GM21619 (cell line): Measurements from ENCODE around the gene SLC16A8.
"Not testable (repeated sequence)": the region's sequence is repeated elsewhere in the genome, so short reads cannot be mapped to it uniquely, and the experiment has no call there.

Source experiments
- ATAC-seq: cut with Tn5 transposase; IDR thresholded peaks from one replicate; pipeline ENCODE4 v1.9.1; 2021; ENCODE audit not compliant: unreplicated experiment

SLC16A8 gene, protein sequence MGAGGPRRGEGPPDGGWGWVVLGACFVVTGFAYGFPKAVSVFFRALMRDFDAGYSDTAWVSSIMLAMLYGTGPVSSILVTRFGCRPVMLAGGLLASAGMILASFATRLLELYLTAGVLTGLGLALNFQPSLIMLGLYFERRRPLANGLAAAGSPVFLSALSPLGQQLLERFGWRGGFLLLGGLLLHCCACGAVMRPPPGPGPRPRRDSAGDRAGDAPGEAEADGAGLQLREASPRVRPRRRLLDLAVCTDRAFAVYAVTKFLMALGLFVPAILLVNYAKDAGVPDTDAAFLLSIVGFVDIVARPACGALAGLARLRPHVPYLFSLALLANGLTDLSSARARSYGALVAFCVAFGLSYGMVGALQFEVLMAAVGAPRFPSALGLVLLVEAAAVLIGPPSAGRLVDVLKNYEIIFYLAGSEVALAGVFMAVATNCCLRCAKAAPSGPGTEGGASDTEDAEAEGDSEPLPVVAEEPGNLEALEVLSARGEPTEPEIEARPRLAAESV

DNA sequence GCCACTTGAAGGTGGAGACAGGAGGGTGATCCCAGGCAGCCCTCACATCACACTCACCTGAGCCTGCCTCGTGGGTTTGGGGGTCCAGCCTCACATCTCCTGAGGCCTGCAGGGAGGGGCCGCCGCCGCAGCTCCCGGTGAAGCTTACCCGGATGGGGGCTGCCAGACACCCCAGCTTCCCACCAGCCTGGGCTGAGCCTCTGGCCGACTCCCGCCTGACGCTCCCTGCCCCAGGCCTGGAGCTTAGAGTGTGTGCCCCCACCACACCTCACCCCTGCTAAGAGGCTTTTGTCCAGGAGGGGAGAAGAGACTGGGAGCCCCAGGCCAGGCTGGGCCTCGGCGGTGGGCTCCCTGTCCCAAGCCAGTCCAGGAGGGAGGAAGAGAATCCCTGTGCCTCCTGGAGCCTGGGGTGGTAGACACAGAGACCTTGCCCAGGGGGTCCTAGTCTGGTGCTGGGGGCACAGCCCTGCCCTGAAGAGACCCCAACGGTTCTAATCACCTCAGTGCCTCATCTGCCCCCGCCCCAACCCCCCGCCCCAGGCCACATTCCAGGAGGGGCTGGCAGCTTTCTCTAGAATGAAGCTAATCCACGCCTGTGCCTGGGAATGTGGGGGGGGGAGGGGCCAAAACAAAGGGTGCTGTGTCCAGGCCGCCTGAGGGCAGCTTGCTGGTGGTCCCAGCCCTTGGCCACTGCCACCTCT is at the start of gene SLC16A8:
Gene SLC16A8, minus strand, starts transcription at position 254 of the 701 bp plus-strand sequence. CDS start 1,311 bp downstream, outside the sequence.
- no peak for ATAC-seq

DNA sequence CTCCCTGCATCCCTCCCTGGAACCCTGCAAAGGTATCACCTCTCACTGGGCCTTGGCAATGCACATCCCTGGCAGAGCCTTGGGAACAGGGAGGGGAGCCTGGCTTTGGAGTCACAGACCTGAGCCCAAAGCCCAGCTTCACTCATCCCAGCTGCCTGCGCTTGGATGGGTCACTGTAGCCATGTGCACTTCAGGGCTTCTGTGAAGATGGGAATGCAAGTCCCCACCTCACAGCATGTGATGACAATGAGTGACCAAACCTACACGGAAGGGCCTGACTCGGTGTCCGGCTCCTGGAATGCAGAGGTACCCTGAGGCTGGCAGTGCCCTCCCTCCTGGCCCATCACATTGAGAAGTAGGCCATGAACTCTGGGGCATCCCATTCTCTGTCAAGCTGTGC is 49.3 kb upstream of the SLC16A8 start:
- no peak for ATAC-seq

DNA sequence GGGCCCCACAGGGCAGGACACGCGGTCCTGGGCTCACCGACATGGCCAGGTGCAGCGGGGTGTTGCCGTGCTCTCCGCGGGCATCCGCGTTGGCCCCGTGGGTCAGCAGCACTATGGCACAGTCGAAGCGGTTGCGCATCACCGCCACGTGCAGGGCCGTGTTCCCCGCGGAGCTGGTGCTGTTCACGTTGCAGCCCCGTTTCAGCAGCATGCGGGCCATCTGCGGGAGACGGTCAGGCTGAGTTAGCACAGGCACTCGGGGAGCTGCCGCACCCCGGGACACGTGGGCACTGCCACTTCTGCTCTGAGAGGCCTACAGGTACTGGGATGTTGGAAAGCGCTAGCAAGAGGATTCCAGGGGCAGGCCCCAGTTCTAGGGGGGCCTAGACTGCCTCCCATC is 48.8 kb upstream of the SLC16A8 start:
- no peak for ATAC-seq

DNA sequence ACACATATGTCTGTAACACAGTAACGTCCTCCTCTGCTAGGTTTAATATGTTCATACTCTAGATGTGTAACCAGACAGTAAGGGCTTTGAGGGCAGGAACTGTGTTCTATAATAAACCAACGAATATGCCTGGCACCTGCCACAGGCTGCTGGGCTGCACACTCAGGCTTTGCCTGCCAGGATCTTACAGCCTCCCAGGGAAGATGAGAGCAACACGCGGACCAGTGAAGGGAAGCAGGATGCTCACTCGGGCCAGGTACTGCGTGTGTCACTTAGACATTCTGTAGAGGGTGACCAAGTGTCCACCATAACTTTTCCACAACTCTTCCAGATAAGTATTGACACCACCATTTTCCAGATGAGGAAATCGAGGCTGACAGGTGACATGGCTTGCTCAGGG is 48.2 kb upstream of the SLC16A8 start:
- no peak for ATAC-seq

DNA sequence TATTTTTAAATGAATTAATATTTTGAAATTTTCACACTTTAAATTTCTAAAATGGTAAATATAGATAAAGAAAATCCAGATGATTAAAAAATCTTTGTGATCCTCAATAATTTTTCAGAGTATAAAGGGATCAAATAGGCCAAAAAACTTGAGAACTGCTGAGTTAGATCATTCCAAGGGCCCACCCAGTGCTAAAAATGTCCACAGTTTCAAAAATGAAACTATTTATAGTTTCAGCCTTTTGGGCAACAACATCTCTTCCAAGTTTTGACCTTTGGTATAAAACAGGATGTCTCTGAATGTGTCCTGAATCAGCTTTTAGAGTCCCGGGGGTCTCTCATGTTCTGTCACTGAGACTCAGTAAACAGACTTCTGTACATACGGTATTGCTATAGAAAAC is 47.4 kb upstream of the SLC16A8 start:
- ATAC-seq = no peak

DNA sequence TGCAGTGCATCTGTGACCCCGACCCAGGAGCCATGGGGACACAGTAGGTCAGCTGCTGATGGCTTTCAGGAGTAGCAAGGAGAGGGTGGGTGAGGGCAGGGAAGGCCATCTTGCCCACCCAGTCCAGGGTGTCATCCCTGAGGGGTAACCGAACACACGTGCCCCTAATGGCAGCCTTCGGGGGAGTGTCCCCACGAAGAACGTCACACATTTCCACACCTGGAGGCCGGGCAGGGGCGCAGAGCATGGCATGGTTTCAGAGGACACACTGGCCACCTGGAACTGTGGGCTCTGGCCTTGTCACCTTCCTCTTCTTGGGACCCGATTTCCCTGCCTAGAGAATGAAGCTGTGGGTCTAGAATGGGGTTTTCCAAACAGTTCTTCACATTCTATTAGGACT is 45.9 kb upstream of the SLC16A8 start:
- ATAC-seq = no peak

DNA sequence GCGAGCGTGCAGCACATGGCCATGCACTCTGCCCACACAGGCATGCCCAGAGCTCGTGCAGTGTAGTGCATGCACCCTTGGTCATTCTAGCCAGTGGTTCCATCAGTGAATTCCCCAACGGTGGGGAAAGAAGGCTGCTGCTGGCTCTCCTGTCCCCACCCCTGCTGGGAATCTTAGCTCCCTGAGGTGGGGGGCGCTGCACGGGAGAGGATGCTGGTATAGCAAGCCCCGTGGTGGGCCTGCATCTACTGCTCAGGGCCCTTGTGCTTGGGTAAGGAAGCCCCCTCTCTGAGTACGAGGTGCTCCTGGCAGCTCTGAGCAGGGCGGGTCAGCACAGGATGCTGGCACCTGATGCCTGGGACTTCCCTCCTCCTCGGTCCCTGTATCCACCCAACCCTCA is 45.0 kb upstream of the SLC16A8 start:
- no peak for ATAC-seq

DNA sequence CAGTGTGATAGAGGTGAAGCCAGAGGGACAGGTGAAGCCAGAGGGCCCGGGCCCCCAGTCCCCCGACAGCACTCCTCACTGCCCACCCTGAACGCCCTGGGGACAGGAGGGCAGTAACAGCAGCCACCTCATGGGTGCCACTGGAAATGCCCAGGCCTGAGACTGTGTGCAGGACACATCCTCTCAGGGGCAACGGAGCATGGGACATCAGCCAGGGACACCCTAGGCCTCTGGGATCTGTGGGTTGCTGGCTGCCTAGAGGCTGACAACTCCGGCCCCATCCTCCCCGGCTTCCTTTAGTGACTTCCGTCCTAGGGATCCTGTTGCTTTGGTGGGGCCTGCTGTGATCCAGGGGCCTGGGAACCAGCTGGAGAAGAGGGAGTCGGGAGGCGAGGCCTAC is 43.9 kb upstream of the SLC16A8 start:
- no peak for ATAC-seq

DNA sequence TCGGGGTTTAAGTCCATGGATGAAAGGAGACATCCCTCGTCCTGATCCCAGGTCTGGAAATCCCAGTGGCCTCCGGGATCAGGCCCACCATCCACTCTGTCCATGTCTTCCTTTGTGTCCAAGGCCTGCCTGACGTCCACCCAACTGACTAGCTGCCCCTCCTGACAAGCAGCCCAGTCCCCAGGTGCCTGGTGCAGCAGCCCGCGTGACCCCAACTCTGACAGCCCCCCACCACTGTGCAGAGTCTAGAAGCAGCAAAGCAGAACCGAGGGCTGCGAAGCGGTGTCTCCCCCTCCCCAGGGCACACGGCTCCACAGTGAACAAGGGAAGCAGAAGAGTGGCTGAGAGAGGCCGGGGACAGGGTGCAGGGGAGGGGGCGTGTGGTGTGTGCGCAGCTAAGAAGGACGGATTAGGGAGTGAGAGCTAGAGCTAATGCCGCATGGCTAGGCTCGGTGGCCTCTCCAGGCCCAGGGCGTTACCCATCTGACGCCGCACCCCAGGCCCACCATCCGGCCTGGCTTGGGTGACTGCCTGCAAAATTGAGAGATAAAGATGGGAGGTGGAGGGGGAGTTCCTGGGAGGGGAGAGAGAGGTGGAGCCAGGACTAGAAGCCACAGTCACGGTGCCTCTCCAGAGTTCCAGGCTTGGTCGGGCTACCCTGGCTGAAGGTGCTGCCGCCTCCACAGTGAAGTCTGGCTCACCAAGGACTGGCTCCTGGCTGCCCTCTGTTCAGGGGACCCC is 43.1 kb upstream of the SLC16A8 start:
- ATAC-seq = no peak

DNA sequence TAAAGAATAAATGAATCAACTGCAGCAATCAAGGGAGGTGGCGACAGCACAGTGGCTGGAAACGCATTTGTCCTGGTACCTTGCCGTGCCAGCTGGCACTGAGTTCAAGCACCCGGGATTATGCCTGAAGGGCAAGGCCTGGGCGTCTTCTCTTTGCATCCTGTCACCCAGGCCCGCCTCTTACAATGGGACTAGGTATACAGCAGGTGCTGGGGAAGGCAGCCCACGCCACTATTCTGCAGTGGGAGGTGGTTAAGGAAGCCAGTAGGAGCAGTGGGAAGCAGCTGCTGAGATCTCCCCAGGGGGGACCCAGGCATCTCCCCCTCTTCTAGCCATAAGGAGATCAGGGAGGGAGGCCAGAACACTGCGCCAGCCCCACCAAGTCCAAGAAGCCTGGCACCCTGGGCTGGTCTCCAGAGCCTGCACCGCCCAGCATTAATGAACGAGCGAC is 41.8 kb upstream of the SLC16A8 start:
- ATAC-seq = no peak

DNA sequence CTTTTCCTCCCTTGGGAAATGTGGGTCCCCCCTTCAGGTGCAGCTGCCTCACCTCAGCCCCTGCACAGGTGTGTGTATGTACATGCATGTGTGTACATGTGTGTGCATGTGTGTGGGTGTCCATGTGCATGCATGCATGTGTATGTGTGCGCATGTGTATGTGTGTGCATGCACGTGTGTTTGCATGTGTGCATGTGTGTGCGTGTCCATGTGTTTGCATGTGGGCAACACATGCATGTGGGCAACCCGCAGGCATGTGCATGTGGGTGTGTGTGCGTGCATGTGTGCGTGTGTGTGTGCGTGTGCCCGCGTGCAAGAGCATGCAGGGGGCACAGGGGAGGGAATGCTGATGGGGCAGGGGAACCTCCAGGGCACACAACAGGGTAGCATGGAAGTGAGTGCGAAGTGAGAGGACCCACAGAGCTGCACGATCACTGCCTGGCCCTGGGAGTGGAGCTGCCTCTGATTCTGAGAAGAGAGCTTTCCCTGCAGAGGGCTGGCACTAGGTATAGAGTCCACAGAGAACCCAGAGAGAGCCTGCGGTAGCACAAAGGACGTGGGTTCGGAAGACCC is 41.1 kb upstream of the SLC16A8 start:
- ATAC-seq = no peak

DNA sequence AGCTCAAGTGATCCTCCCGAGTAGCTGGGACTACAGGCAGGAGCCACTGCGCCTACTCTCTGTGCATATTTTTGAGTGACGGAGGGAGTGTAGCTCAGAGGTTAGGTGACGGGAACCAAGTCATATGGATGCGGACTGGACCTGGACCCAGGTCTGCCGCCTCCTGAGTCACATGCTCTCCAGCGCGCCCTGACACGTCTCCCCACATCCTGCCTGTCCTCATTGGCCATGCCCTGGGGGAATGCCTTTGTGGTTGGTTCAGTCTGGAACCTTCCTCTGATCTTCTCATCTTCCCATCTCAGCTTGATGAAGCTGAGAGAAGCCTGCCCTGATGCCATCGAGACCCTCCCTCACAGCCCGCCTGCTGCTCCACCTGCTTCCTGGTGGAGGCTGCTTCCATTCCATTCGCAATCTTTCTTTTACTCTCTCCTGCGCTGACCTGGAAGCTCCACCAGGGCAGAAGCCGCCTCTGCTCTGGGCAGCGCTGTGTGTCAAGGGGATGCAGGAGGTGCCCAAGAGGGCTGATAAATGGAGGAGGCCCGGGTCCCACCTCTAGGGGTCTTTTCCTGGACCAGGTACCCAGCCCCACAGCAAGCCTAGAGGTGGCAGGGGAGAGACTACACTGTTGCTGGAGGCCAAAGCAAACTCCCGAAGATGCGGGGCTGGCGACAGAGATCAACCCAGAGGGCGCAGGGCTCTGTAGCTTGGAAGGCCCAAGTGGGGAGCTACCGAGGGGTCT is 40.4 kb upstream of the SLC16A8 start:
- ATAC-seq = no peak

DNA sequence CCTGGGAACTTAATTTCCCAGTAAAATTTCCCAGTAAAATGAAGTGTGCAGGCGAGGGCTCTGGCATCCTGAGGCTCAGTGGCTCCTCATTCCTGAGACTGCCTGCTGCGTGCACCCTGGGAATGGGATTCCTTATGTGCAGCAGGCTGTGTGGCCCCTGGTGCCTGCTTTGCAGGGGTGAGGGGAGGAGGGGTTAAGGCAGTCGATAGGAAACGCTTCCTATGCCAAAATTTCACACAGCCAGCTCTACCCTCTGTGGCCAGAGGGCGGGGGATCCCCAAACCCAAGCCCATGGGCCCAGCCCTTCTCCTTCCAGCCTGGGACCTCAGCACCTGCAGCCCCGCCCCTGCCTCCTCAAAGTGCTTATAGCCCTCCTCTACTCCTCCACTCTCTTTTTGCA is 38.6 kb upstream of the SLC16A8 start:
- ATAC-seq = no peak

DNA sequence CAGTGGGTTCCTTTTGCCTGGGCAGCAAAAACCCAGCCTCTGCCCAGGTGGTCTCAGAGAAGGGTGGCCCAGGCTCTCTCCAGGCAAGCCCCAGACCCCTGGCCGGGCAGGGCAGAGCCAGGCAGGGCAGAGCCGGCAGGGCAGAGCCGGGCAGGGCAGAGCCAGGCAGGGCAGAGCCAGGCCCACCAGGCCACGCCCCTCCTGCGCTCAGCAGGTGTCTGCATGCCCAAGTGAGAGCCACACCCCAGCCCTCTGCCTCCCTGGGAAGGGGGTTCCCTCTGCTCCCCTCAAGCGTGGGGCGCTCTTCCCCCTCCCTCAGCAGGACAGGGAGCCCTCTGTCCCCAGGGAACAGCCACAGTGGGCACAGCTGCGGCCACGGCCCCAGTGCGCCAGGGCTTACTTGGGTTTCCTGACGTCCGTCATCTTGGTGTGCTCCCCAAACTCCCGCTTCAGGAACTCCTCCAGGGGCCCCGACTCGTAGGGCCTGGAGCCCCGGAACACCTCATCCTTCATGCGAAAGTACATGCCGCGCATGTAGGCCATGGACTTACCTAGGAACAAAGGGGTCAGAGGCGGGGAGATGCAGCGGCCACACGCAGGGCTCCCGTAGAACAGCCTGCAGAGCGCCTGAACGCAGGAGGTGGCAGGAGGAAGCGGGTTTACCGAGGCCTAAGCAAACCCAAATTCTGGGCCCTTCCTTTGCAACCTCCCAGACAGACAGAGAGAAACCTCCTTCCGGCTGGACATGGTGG is 36.6 kb upstream of the SLC16A8 start:
- no peak for ATAC-seq

DNA sequence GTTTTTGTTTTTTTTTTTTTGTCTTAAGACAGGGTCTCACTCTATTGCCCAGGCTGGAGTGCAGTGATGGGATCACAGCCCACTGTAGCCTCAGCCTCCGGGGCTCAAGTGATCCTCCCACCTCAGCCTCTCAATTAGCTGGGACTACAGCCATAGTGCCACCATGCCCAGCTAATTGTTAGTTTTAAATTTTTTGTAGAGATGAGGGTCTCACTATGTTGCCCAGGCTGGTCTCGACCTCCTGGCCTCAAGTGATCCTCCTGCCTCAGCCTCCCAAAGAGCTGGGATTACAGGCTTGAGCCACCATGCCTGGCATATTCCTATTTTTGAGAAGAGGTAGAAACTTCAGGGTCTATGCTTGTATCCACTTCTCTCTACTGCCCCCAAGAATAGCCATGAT is 34.8 kb upstream of the SLC16A8 start:
- ATAC-seq = not testable (repeated sequence)

DNA sequence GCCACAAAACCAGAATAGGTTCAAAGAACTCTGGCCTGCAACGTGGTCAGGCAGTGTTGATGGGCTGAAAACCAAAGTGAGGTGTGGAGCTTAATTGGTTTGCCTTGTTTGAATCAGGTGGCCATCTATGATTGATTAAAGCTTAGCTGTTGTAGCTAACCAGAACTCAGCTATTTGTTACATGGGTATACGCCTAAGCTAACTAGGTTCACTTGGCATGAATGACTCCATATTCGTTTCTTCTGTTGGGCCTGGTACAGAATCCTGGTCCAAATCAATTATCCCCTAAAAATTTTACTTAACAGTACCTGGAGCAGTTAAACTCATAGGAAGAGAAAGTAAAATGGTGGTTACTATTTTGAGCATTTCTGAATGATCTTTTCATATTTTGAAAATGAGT is 34.2 kb upstream of the SLC16A8 start:
- ATAC-seq = no peak

DNA sequence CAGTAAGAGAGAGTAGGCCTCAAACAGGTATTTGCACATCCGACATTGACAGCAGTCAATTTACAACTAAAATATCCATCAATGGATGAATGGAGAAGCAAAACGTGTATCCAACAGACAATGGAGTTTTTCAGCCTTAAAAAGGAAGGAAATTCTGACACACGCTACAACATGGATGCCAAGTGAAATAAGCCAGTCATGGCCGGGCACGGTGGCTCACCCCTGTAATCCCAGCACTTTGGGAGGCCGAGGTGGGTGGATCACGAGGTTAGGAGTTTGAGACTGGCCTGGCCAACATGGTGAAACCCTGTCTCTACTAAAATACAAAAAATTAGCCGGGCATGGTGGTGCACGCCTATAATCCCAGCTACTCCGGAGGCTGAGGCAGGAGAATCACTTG is 33.6 kb upstream of the SLC16A8 start:
- not testable (repeated sequence) for ATAC-seq

DNA sequence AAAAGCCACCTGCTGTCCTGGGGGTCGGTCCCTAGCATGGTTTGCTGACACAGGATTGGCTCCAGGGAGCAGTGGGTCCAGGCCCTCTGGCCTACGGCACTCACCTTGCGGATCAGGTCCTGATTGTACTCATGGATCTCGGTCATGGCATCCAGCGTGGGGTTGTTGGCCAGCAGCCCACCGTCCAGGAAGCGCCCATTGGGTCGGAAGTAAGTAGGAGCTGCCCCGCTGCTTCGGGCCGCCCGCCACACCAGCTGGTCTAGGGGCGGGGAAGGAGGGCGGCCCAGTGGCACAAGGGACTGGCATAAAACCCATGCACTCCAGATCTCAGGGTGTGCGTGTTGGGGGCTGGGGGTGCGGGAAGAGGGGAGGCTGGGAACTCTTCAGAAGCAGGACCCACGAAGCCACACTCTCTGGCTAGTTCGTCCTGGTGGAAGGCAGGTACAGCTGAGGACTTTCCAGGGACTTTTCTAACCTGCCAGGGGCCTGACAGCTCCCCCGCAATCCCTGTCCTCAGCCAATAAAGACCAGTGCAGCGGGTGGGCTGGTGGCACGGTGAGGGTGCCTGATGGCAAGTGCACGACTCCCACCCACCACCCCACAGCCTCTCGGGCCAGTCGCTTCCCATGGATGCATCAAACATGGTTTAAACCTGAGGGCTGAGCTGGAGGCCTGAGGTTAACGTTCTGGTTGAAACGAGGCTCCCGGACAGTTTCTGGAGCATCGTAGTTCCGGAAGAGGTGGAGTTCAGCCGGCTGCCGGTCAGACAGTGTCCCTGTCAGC is 31.6 kb upstream of the SLC16A8 start:
- ATAC-seq = no peak
